Aorta (tissue), 5 donors: ENCODE results near the gene ARHGEF17. TPM values are rescaled to one million over a fixed set of nuclear protein-coding genes. Genes with fewer than 3 reads are reported as not detected.
A peak's percentile ranks its signal among the peaks of the same experiment; 100 is the strongest.

Experiments used
- ATAC-seq: fragments of 200-7000 bp; cut with Tn5 transposase; one replicate; pipeline ENCODE4 v1.9.1; 2022; ENCODE audit warnings: moderate library complexity; ENCODE audit not compliant: low FRiP score
- DNase-seq, 2 donors: peaks; one replicate each; pipeline ENCODE4 v3.0.0-alpha.2; 2020
- H3K27ac ChIP-seq, 2 donors: one replicate each; pipeline ENCODE4 v1.5.1; 2013; ENCODE audit warnings: low read length in 2 of 2, mild to moderate bottlenecking in 2 of 2, moderate library complexity in 2 of 2, control low read depth in 1 of 2, inconsistent platforms in 1 of 2, low read depth in 1 of 2
- H3K27me3 ChIP-seq, 2 donors: one replicate each; pipeline ENCODE4 v1.6.1; 2013; ENCODE audit warnings: control low read depth in 1 of 2, low read length in 1 of 2, mild to moderate bottlenecking in 1 of 2, moderate library complexity in 1 of 2; ENCODE audit not compliant: insufficient read depth in 2 of 2, control insufficient read depth in 1 of 2
- H3K36me3 ChIP-seq, 2 donors: one replicate each; pipeline ENCODE4 v1.6.1; 2013; ENCODE audit warnings: control low read depth in 1 of 2, low read length in 1 of 2, mild to moderate bottlenecking in 1 of 2; ENCODE audit not compliant: insufficient read depth in 2 of 2, control insufficient read depth in 1 of 2
- H3K4me1 ChIP-seq, 2 donors: one replicate each; pipeline ENCODE4 v1.6.1; 2013; ENCODE audit warnings: low read length in 2 of 2, control low read depth in 1 of 2, mild to moderate bottlenecking in 1 of 2, moderate library complexity in 1 of 2; ENCODE audit not compliant: insufficient read depth in 2 of 2, control insufficient read depth in 1 of 2
- H3K4me3 ChIP-seq, 2 donors: one replicate each; pipeline ENCODE4 v1.5.1; 2013; ENCODE audit warnings: low read length in 2 of 2, control low read depth in 1 of 2, mild to moderate bottlenecking in 1 of 2
- H3K9me3 ChIP-seq: one replicate; pipeline ENCODE4 v1.6.1; 2013; ENCODE audit warnings: mild to moderate bottlenecking, low read length; ENCODE audit not compliant: control insufficient read depth
- WGBS, 2 donors: extraction: QIAGEN DNeasy Blood & Tissue Kit; methylation state at CpG; one replicate each; pipeline ENCODE4 v1.1.7; 2013; 5-methylcytosine and 5-hydroxymethylcytosine counted together
- intact Hi-C, 2 donors: fragments of 100-400 bp; cut with DNase I; formaldehyde crosslinking; loops; one replicate each; pipeline versions ENCODE4 v1.14.2 to v1.15.0; 2022
- polyA plus RNA-seq, 2 donors: library from polyadenylated mRNA; stranded (reverse); fragments of 200-250 nt; gene quantifications; one replicate each; pipeline ENCODE4 v1.2.3, GENCODE V29; 2013
- total RNA-seq, 2 donors: library from RNA; stranded (reverse); fragmentation: NEBNext Ultra II Directional; extraction: Animal tissue kit (Norgen Biotek cat#: 25700); gene quantifications; one replicate each; pipeline ENCODE4 v1.2.1, GENCODE V29; 2021
- donor health status: healthy with polysubstance abuse.
- donor health status: Bipolar disorder and iron deficiency.
- donor health status: DM: no; HTN: no; CAD: no.
- donor health status: DM: no; HTN: no; CAD: no.
- donor health status: DM: yes; HTN: yes; CAD: no.

ARHGEF17 gene
- total and polyA plus RNA-seq, 4 donors: 20.5 to 201 (median 170) TPM

DNA sequence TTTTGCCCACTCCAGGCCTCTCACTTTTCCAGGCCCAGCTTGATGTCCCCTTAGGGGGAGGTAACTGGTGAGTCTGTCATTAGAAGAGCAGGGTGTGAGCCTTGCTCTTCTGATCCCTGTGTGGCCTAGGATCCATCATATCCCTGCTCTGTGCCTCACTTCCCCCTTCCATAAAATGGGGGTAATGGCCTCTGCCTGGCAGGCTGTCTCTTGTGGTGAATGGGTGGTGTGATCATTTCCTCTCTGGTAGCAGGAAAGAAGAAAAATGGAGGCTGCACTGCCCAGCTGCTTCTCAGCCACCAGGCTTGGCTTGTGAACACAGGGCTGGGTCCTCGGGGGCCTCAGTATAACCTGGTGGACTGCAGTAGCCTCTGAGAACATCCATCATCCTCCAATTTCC lies 5.6 kb downstream of the ARHGEF17 start:
- peaks cover 3 to 6% of the 10 kb centered on the region in 2 donors for H3K4me1 ChIP-seq
- peak overlapping the region; percentile 85 for H3K27ac ChIP-seq
- whole genome bisulfite sequencing, 2 donors: 0 to 6% methylated on average over 1 of the region's 1 CpG
- peak overlapping the region in 1 of 2 donors; percentile 46 for H3K4me3 ChIP-seq
- DNase-seq (no peak), ATAC-seq (no peak)
- H3K36me3 ChIP-seq: no peaks in the 10 kb centered on the region
- H3K9me3 ChIP-seq: no peaks in the 10 kb centered on the region
- intact Hi-C loops: no loop called here
- no peaks in the 10 kb centered on the region for H3K27me3 ChIP-seq

DNA sequence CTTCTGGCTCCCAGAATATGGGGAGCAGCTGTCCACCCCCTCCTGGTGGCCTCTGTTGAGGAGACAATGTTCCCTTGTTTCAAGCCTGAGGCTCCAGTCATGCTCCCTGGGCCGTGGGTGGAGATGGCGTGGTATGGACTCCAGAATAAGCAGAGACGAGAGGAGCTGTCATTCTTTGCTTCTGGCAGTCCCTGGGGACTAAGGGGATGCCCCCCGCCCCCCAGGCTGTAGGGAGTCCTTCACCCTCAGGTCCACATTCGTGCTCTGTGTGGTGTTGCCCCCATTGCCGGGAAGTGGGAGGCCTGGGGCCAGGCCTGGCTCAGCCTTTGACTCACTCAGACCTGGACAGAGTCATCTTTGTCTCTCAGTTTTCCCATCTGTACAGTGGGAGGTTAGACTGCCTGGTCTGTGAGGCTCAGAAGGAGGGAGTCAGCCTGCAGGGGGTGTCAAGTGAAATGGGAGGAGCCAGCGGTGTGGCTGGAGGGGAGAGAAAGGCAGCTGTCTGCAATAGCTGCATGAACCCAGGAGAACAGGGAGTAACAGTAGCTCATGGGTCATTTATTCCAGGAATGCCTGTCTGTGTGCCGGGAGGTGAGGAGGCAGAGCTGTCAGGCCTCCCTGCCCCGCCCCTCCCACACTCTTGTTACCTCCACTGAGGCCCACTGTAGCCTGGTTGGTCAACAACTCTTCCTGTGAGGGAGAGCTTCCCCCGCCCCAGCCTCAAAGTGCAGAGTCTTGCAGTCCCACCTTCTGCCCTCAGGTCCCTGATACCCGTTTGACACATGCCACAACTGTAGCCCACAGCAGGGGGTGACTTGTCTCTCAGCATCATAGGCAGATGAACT lies 6.3 kb downstream of the ARHGEF17 start:
- Histone ChIP-seq H3K27me3 (no peaks in the 10 kb centered on the region), H3K9me3 (no peaks in the 10 kb centered on the region), H3K4me1 (peaks cover 3 to 6% of the 10 kb centered on the region in 2 donors), H3K27ac (peak overlapping the region; percentile 85), H3K4me3 (peak overlapping the region in 1 of 2 donors; percentile 46), H3K36me3 (no peaks in the 10 kb centered on the region)
- intact Hi-C loops: no loop called here
- 9 to 10% methylated on average over 11 of the region's 11 CpGs for WGBS, 2 donors
- ATAC-seq: peak; percentile 1
- DNase-seq: peak; percentile 64 to 84

DNA sequence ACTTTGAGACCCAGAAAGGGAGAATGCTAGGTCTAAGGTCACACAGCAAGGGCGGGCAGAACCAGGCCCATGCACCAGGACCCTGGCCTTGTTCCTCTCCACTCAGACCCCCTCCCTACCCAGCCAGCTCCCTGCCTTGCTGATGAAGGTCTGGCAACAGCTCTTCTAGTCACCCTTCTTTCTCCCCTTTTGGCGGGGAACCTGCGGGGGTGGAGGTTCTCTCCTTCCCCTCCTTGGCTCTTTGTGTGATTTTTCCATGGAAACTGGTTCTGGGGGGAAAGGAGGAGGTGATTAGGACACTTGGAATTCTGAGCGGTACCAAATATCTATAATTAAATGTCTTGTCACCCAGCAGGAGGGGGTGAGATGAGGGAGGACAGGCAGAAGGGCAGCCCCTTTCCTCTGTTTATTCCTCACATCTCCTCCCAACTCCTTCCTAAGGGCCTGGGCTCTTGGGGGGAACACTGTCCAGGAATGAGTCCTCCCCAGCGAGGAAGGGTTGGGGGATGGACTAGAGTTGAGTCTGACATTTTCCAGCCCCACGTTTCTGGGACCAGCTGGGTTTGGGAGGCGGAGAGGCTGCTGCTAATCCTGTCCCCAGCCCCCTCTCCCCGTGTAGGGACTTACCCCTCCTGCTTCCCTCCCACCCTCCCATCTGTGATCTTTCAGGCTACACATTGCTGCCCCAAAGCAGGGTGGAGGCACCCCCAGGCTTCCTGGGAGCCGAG lies 7.4 kb downstream of the ARHGEF17 start:
- ATAC-seq: no peak
- peak in 1 of 2 donors; percentile 84 for DNase-seq
- Histone ChIP-seq H3K27ac (peak overlapping the region; percentile 23 to 91), H3K4me1 (peaks cover 3 to 6% of the 10 kb centered on the region in 2 donors), H3K27me3 (no peaks in the 10 kb centered on the region), H3K9me3 (no peaks in the 10 kb centered on the region), H3K36me3 (no peaks in the 10 kb centered on the region), H3K4me3 (no peak overlapping the region)
- WGBS, 2 donors: 11 to 12% methylated on average over 9 of the region's 9 CpGs
- intact Hi-C loops: no loop called here

DNA sequence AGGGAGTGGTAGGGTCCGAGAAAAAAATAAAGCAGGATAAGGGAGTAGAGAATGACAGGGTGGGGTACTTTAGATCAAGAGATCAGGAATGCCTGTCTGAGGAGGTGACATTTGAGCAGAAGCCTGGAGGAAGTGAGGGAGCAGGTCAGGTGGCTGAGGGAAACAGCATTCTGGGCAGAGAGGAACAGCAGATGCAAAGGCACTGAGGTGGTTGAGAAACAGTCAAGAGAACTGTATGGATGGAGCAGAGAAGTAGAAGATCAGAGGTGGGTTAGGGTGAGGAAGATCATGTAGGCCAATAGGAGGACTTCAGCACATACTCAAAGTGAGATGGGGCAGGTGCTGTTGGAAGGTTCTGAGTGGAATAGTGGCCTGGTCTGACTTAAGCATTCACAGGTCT lies 8.3 kb downstream of the ARHGEF17 start:
- H3K27ac ChIP-seq: peak overlapping the region; percentile 23 to 91
- 60 to 62% methylated on average over 1 of the region's 1 CpG for WGBS, 2 donors
- no peaks in the 10 kb centered on the region for H3K36me3 ChIP-seq
- intact Hi-C loops: no loop called here
- no peak for DNase-seq
- ATAC-seq: no peak
- H3K9me3 ChIP-seq: no peaks in the 10 kb centered on the region
- no peak overlapping the region for H3K4me3 ChIP-seq
- H3K27me3 ChIP-seq: no peaks in the 10 kb centered on the region
- H3K4me1 ChIP-seq: peaks cover 3 to 11% of the 10 kb centered on the region in 2 donors

DNA sequence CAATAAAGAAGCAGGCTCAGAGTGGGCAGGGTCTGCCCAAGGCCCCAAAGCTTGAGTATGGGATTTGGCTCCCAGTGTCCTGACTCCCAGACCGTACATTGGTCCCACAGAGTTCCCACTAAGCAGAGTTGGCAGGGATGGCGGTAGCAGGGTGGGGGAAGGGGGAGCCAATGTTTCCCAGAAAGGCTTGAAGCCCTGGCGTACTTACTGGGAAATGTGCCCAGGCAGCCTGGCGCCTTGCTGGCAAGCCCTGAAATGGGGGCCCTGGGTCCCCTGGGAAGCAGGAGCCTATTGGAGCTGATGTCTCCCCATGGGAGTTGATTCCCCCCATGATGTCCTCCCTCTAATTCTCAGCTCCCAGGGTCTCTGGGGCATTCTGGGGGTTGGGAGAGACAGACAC lies 9.3 kb downstream of the ARHGEF17 start:
- no peaks in the 10 kb centered on the region for H3K9me3 ChIP-seq
- H3K36me3 ChIP-seq: no peaks in the 10 kb centered on the region
- WGBS, 2 donors: 4 to 7% methylated on average over 4 of the region's 4 CpGs
- H3K4me1 ChIP-seq: peaks cover 3 to 11% of the 10 kb centered on the region in 2 donors
- DNase-seq (peak; percentile 91 to 95), ATAC-seq (peak; percentile 76)
- peak overlapping the region; percentile 57 to 99 for H3K27ac ChIP-seq
- intact Hi-C loops: no loop called here
- no peak overlapping the region for H3K4me3 ChIP-seq
- no peaks in the 10 kb centered on the region for H3K27me3 ChIP-seq

DNA sequence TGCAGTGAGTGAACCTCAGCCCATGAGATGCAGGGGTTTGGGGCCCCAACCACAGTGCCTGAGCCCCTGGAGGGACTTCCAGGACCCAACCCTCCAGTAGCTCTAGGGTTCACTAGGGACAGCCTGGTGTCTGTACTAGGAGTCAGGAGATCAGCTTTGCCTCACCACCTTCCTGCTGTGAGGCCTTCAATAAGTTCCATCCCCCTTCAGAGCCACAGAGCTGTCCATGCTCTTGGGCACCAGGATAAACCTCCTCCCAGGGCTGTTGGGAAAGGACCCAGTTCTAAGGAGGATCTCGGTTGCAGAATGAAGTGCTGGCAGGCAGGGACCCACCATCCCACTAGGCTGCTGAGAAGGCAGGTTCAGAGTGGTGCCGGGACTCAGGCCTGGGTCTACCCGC lies 9.7 kb downstream of the ARHGEF17 start:
- peak overlapping the region; percentile 57 to 99 for H3K27ac ChIP-seq
- no peak for DNase-seq
- intact Hi-C loops: no loop called here
- no peaks in the 10 kb centered on the region for H3K9me3 ChIP-seq
- ATAC-seq: peak; percentile 4
- H3K4me3 ChIP-seq: no peak overlapping the region
- H3K36me3 ChIP-seq: no peaks in the 10 kb centered on the region
- no peaks in the 10 kb centered on the region for H3K27me3 ChIP-seq
- 7 to 22% methylated on average over 3 of the region's 3 CpGs for WGBS, 2 donors
- peaks cover 3 to 11% of the 10 kb centered on the region in 2 donors for H3K4me1 ChIP-seq

DNA sequence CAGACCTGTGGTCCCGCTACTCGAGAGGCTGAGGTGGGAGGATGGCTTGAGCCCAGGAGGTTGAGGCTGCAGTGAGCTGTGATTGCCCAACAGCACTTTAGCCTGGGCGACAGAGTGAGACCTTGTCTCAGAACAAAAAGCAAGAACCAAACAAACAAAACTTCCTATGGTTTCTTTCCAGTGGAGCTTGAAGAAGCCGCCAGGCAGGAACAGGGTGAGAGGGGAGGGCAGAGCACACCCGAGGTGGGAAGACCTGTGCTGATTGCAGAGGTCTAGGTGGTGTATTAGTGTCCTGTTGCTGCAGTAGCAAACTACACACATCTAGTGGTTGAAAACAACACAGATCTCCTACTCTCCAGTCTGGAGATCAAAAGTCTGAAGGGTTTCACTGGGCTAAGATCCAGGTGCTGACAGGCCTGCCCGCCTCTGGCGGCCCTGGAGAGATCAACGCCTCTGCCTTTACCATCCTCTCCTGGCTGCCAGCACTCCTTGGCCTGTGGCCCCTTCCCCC lies 10.5 kb downstream of the ARHGEF17 start:
- intact Hi-C loops: no loop called here
- 10% methylated on average over 8 of the region's 8 CpGs for WGBS, 2 donors
- H3K4me1 ChIP-seq: peaks cover 3 to 11% of the 10 kb centered on the region in 2 donors

DNA sequence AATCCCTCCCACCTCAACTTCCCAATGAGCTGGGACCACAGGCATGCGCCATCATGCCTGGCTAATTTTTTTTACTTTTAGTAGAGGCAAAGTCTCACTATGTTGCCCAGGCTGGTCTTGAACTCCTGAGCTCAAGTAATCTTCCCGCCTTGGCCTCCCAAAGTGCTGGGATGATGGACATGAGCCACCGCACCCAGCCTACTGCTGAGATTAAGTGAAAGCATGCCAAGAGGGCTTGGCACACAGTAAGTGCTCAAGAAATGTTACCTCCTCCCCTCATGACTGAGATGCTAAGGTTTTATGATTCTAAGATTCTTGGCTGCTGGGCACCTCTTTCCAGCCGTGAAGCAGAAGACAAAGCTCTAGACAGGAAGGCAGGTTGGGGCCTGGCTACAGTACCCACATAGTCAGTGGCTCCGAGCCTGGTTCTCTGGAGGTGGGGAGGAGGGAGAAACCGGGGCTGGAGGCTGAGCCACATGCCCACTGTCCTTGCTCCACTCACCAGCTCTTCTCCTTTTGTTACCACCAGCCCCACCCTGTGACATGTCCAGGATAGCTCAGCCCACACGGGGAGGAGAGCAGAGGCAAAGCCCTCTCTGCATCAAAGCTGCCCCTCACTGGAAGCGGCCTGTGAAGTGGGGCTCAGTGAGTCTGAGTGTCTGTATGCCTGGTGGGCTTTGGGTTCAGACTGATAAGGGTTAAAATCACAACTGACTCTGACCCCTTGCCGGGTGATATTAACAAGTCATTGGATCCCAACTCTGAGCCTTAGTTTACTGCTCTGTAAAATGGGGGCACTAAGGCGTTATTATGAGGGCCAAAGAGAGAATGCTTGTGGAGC lies 12.9 kb downstream of the ARHGEF17 start:
- H3K27ac ChIP-seq: peak overlapping the region; percentile 46 to 98
- H3K4me1 ChIP-seq: peaks cover 9 to 11% of the 10 kb centered on the region in 2 donors
- ATAC-seq (no peak), DNase-seq (no peak)
- 16 to 20% methylated on average over 10 of the region's 10 CpGs for WGBS, 2 donors
- H3K9me3 ChIP-seq: no peaks in the 10 kb centered on the region
- intact Hi-C loops: no loop called here
- no peak overlapping the region for H3K4me3 ChIP-seq
- no peaks in the 10 kb centered on the region for H3K36me3 ChIP-seq
- H3K27me3 ChIP-seq: no peaks in the 10 kb centered on the region

More for the DNA sequence above, 10.5 kb downstream of the ARHGEF17 start:
- Histone ChIP-seq H3K4me3 (no peak overlapping the region), H3K9me3 (no peaks in the 10 kb centered on the region), H3K27me3 (no peaks in the 10 kb centered on the region), H3K36me3 (no peaks in the 10 kb centered on the region), H3K27ac (peak overlapping the region; percentile 57 to 99)
- ATAC-seq (no peak), DNase-seq (no peak)
